MM.1S (cell line): ENCODE data around the gene AGFG1.

Experiments
- DNase-seq: peaks from one replicate; pipeline ENCODE4 v3.0.0-alpha.2; 2015
- H2AFZ ChIP-seq: fragments of 300-600 bp; sonication (generic); 2 replicates; pipeline ENCODE4 v1.6.0; 2016; ENCODE audit warnings: antibody characterized with exemption, low read length
- H3F3A ChIP-seq: fragments of 300-600 bp; sonication (generic); 2 replicates; pipeline ENCODE4 v1.6.1; 2016; ENCODE audit warnings: mild to moderate bottlenecking, antibody characterized with exemption, low read length, moderate library complexity, mixed read lengths; ENCODE audit not compliant: insufficient read depth
- H3K27ac ChIP-seq: fragments of 300-600 bp; sonication (generic); 2 replicates; pipeline ENCODE4 v1.5.1; 2016; ENCODE audit warnings: mild to moderate bottlenecking, low read length
- H3K27me3 ChIP-seq: fragments of 300-600 bp; sonication (generic); replicated peaks from 2 replicates; pipeline ENCODE4 v1.6.0; 2016; ENCODE audit warnings: low read length; ENCODE audit not compliant: insufficient read depth
- H3K36me3 ChIP-seq: fragments of 300-600 bp; sonication (generic); replicated peaks from 2 replicates; pipeline ENCODE4 v1.6.1; 2016; ENCODE audit warnings: mild to moderate bottlenecking, low read length, mixed read lengths; ENCODE audit not compliant: insufficient read depth
- H3K4me1 ChIP-seq: fragments of 300-600 bp; sonication (generic); 2 replicates; pipeline ENCODE4 v1.6.1; 2016; ENCODE audit warnings: low read length, mixed read lengths
- H3K4me2 ChIP-seq: fragments of 300-600 bp; sonication (generic); 2 replicates; pipeline ENCODE4 v1.6.0; 2016; ENCODE audit warnings: low read depth, low read length
- H3K4me3 ChIP-seq: fragments of 300-600 bp; sonication (generic); 2 replicates; pipeline ENCODE4 v1.5.1; 2016; ENCODE audit warnings: low read length, mixed read lengths
- H3K79me2 ChIP-seq: fragments of 300-600 bp; sonication (generic); 2 replicates; pipeline ENCODE4 v1.6.1; 2016; ENCODE audit warnings: mixed run types, low read length, mixed read lengths
- H3K9ac ChIP-seq: fragments of 300-600 bp; sonication (generic); 2 replicates; pipeline ENCODE4 v1.6.1; 2016; ENCODE audit warnings: low read length, mixed read lengths
- H3K9me2 ChIP-seq: fragments of 300-600 bp; sonication (generic); replicated peaks from 2 replicates; pipeline ENCODE4 v1.6.1; 2016; ENCODE audit warnings: mild to moderate bottlenecking, low read length, mixed read lengths; ENCODE audit not compliant: insufficient read depth
- H3K9me3 ChIP-seq: fragments of 300-600 bp; sonication (generic); replicated peaks from 2 replicates; pipeline ENCODE4 v1.6.1; 2016; ENCODE audit warnings: mild to moderate bottlenecking, low read length, mixed read lengths; ENCODE audit not compliant: insufficient read depth
- H4K20me1 ChIP-seq: fragments of 300-600 bp; sonication (generic); 2 replicates; pipeline ENCODE4 v1.6.1; 2016; ENCODE audit warnings: mild to moderate bottlenecking, low read length, moderate library complexity, mixed read lengths; ENCODE audit not compliant: insufficient read depth
- EZH2 ChIP-seq: fragments of 300-600 bp; sonication (generic); optimal IDR thresholded peaks from 2 replicates; pipeline ENCODE3; 2017; ENCODE audit warnings: low read depth, mild to moderate bottlenecking, antibody characterized with exemption, low read length, mixed read lengths
- EZH2phosphoT487 ChIP-seq: fragments of 300-600 bp; sonication (generic); IDR thresholded peaks from 2 replicates; pipeline ENCODE4 v1.6.1; 2018; ENCODE audit warnings: antibody characterized with exemption, low read length
- TF ChIP-seq, protein P1 (sequence below): fragments of 300-600 bp; sonication (generic); IDR thresholded peaks from 2 replicates; pipeline ENCODE4 v1.5.1; 2016; ENCODE audit warnings: antibody characterized with exemption, low read length, mixed read lengths

AGFG1 gene

GRCh38 chr2:227562581-227562980 lies 90.6 kb downstream of the AGFG1 start:
- H4K20me1 ChIP-seq, result no peaks in the 10 kb centered on the region
- H3K27me3 ChIP-seq, result no peaks in the 10 kb centered on the region
- TF ChIP-seq, protein P1, sequence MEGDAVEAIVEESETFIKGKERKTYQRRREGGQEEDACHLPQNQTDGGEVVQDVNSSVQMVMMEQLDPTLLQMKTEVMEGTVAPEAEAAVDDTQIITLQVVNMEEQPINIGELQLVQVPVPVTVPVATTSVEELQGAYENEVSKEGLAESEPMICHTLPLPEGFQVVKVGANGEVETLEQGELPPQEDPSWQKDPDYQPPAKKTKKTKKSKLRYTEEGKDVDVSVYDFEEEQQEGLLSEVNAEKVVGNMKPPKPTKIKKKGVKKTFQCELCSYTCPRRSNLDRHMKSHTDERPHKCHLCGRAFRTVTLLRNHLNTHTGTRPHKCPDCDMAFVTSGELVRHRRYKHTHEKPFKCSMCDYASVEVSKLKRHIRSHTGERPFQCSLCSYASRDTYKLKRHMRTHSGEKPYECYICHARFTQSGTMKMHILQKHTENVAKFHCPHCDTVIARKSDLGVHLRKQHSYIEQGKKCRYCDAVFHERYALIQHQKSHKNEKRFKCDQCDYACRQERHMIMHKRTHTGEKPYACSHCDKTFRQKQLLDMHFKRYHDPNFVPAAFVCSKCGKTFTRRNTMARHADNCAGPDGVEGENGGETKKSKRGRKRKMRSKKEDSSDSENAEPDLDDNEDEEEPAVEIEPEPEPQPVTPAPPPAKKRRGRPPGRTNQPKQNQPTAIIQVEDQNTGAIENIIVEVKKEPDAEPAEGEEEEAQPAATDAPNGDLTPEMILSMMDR, result no peak
- no peak for TF ChIP-seq EZH2phosphoT487
- no peak for TF ChIP-seq EZH2
- no peak overlapping the region for H3K4me2 ChIP-seq
- 0 out of 2 replicates have a peak, but pooled peaks cover 2% of the 10 kb centered on the region for H3K36me3 ChIP-seq
- no peaks in the 10 kb centered on the region for H3F3A ChIP-seq
- no peak overlapping the region for H3K27ac ChIP-seq
- no peak overlapping the region for H3K9ac ChIP-seq
- no peaks in the 10 kb centered on the region for H3K79me2 ChIP-seq
- no peak for DNase-seq
- no peak overlapping the region for H3K4me3 ChIP-seq
- no peaks in the 10 kb centered on the region for H3K9me3 ChIP-seq
- H3K4me1 ChIP-seq, result no peaks in the 10 kb centered on the region
- H3K9me2 ChIP-seq, result no peaks in the 10 kb centered on the region
- no peak overlapping the region for H2AFZ ChIP-seq

- Histone ChIP-seq H3K4me1 (no peaks in the 10 kb centered on the region), H3K9ac (no peak overlapping the region), H3K79me2 (no peaks in the 10 kb centered on the region), H3K36me3 (0 out of 2 replicates have a peak, but pooled peaks cover 2% of the 10 kb centered on the region), H3K27me3 (no peaks in the 10 kb centered on the region), H3K4me2 (no peak overlapping the region), H4K20me1 (no peaks in the 10 kb centered on the region), H3K4me3 (no peak overlapping the region), H2AFZ (no peak overlapping the region), H3K27ac (no peak overlapping the region), H3K9me3 (no peaks in the 10 kb centered on the region), H3K9me2 (no peaks in the 10 kb centered on the region), H3F3A (no peaks in the 10 kb centered on the region)
- TF ChIP-seq EZH2 (no peak), EZH2phosphoT487 (no peak)
- TF ChIP-seq, protein P1, result no peak
- DNase-seq, result no peak
Observed at GRCh38 chr2:227565080-227565479, 93.1 kb downstream of the AGFG1 start.

DNA sequence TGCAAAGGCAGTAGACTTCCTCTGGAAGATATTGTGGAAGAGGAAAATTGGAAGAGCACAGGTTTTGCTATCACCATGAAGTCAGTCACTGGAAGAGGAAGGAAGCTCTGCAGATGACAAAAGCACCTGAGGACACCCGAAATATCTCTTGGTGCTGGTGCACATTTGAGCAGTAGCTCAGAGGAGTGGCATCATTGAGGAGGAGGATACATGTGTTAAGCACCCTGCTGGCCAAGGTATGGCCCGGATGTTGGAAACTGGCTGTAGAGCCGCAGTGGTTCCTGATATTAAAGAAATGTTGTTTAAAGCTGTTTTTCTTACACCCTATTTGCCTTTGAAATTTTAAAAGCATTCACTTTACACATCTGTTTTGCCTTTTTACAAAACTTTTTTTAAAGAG lies 94.1 kb downstream of the AGFG1 start:
- DNase-seq, result no peak
- Histone ChIP-seq H3K9me3 (no peaks in the 10 kb centered on the region), H3K27me3 (no peaks in the 10 kb centered on the region), H4K20me1 (no peaks in the 10 kb centered on the region), H3K36me3 (0 out of 2 replicates have a peak, but pooled peaks cover 2% of the 10 kb centered on the region), H3K9ac (no peak overlapping the region), H3F3A (no peaks in the 10 kb centered on the region), H3K4me1 (no peaks in the 10 kb centered on the region), H3K27ac (no peak overlapping the region), H3K4me2 (no peak overlapping the region), H3K79me2 (no peaks in the 10 kb centered on the region), H3K9me2 (no peaks in the 10 kb centered on the region), H2AFZ (no peak overlapping the region), H3K4me3 (no peak overlapping the region)
- TF ChIP-seq, protein P1, result no peak
- no peak for TF ChIP-seq EZH2
- no peak for TF ChIP-seq EZH2phosphoT487

DNA sequence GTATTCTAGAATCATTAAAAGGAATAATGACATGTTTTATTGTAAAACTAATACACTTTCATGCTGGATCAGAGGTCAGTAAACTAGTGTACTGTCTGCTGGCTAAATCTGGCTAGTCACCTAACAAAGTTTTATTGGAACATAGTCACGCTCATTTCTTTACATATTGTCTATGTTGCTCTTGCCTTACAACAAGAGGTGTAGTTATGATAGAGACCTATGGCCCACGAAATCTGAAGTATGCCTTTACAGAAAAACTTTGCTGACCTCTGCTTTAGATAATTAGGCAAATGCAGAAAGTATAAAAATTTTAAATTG lies 96.9 kb downstream of the AGFG1 start:
- Histone ChIP-seq H3K27ac (no peak overlapping the region), H3K4me1 (no peaks in the 10 kb centered on the region), H2AFZ (no peak overlapping the region), H3K36me3 (no peaks in the 10 kb centered on the region), H4K20me1 (no peaks in the 10 kb centered on the region), H3F3A (no peaks in the 10 kb centered on the region), H3K9ac (no peak overlapping the region), H3K9me3 (no peaks in the 10 kb centered on the region), H3K79me2 (no peaks in the 10 kb centered on the region), H3K9me2 (no peaks in the 10 kb centered on the region), H3K27me3 (no peaks in the 10 kb centered on the region), H3K4me2 (no peak overlapping the region), H3K4me3 (no peak overlapping the region)
- no peak for DNase-seq
- TF ChIP-seq, protein P1, result no peak
- TF ChIP-seq EZH2phosphoT487 (no peak), EZH2 (no peak)
